AG04450 (cell line): ENCODE measurements around the gene ZYG11A. TPM values are rescaled to one million over a fixed set of nuclear protein-coding genes. Genes with fewer than 3 reads are reported as not detected.
"Not testable (repeated sequence)": the region's sequence is repeated elsewhere in the genome, so short reads cannot be mapped to it uniquely, and the experiment has no call there.

ENCODE experiments used
- CTCF ChIA-PET: fragments of 300-600, 350-600 bp; formaldehyde crosslinking; extraction: SDS; loops from one replicate; lab custom pipeline; 2022; ENCODE audit warnings: antibody characterized with exemption, inconsistent platforms; lab: Charles Lee
- POLR2A ChIA-PET: fragments of 350-600 bp; formaldehyde crosslinking; extraction: SDS; loops from one replicate; lab custom pipeline; 2021; ENCODE audit warnings: antibody characterized with exemption, inconsistent platforms; lab: Yijun Ruan, JAX
- DNase-seq: peaks from one replicate; pipeline ENCODE4 v3.0.0-alpha.2; 2011; ENCODE audit warnings: low read depth, low spot score
- H3K27ac ChIP-seq: one replicate; pipeline ENCODE4 v1.5.1; 2012; ENCODE audit warnings: low read depth, low read length, control low read depth
- H3K27me3 ChIP-seq: one replicate; pipeline ENCODE4 v1.6.0; 2012; ENCODE audit warnings: low read length; ENCODE audit not compliant: control insufficient read depth, insufficient read depth
- H3K4me3 ChIP-seq: 2 replicates; pipeline ENCODE4 v1.5.1; 2011; ENCODE audit warnings: mild to moderate bottlenecking, low read depth, low read length, control low read depth
- H3K9me3 ChIP-seq: 2 replicates; pipeline ENCODE4 v1.5.1; 2012; ENCODE audit warnings: low read length; ENCODE audit not compliant: control insufficient read depth, insufficient read depth
- CTCF ChIP-seq: IDR thresholded peaks from 2 replicates; pipeline ENCODE4 v1.5.1; 2011; ENCODE audit warnings: low read depth, low read length, control low read depth, inconsistent platforms
- polyA plus RNA-seq: library from polyadenylated mRNA; depleted of rRNA; stranded (reverse); fragments of >200 nt; gene quantifications from 2 replicates; pipeline ENCODE4 v1.2.3, GENCODE V29; 2011

ZYG11A gene
- polyA plus RNA-seq, 1 experiment, result 1.1 TPM

GRCh38 chr1:52857443-52857842, 14.9 kb downstream of the ZYG11A start:
- DNase-seq, result no peak
- Histone ChIP-seq H3K9me3 (no peaks in the 10 kb centered on the region), H3K4me3 (no peak overlapping the region), H3K27me3 (no peaks in the 10 kb centered on the region), H3K27ac (no peak overlapping the region)
- CTCF ChIA-PET, result interaction anchor here (0.7 kb wide), 1 partner anchor 253 kb away, joined by 4 read pairs; no protein-coding TSS in a partner anchor
- TF ChIP-seq CTCF, result no peak
- POLR2A ChIA-PET, result no interaction called here

GRCh38 chr1:52862666-52863458, 20.3 kb downstream of the ZYG11A start:
- CTCF ChIA-PET, result no interaction called here
- DNase-seq, result no peak
- Histone ChIP-seq H3K27ac (no peak overlapping the region), H3K9me3 (no peaks in the 10 kb centered on the region), H3K4me3 (no peak overlapping the region), H3K27me3 (no peaks in the 10 kb centered on the region)
- TF ChIP-seq CTCF, result no peak
- POLR2A ChIA-PET, result no interaction called here

- ChIA-PET POLR2A (no interaction called here), CTCF (interaction anchor here (0.6 kb wide), 1 partner anchor 15 kb away, joined by 3 read pairs; no protein-coding TSS in a partner anchor)
- no peaks in the 10 kb centered on the region for H3K27me3 ChIP-seq
- no peak for DNase-seq
- no peak for TF ChIP-seq CTCF
- H3K9me3 ChIP-seq, result no peaks in the 10 kb centered on the region
- H3K4me3 ChIP-seq, result no peak overlapping the region
- H3K27ac ChIP-seq, result no peak overlapping the region
Measured at GRCh38 chr1:52867087-52867863, 24.7 kb downstream of the ZYG11A start.

GRCh38 chr1:52869727-52870126, 27.2 kb downstream of the ZYG11A start:
- H3K27me3 ChIP-seq, DNase-seq, H3K9me3 ChIP-seq, CTCF ChIA-PET, H3K27ac ChIP-seq, H3K4me3 ChIP-seq: not testable (repeated sequence)
- POLR2A ChIA-PET, result interaction anchor here (0.6 kb wide), 1 partner anchor 10 kb away, joined by 3 read pairs; no protein-coding TSS in a partner anchor

- ChIA-PET CTCF (interaction anchor here (0.6 kb wide), 1 partner anchor 111 kb away, joined by 3 read pairs; no protein-coding TSS in a partner anchor), POLR2A (no interaction called here)
- Histone ChIP-seq H3K27ac (no peak overlapping the region), H3K4me3 (no peak overlapping the region), H3K27me3 (no peaks in the 10 kb centered on the region), H3K9me3 (no peaks in the 10 kb centered on the region)
- TF ChIP-seq CTCF, result no peak
- no peak for DNase-seq
Measured at GRCh38 chr1:52876843-52877242, 34.3 kb downstream of the ZYG11A start.
